SHP77 (cell line): ENCODE results near the gene ABCG8.

Experiments used
- DNase-seq, 2 experiments: peaks; one replicate each; lab custom pipeline; 2025; lab: John Stamatoyannopoulos, UW

ABCG8 gene

DNA sequence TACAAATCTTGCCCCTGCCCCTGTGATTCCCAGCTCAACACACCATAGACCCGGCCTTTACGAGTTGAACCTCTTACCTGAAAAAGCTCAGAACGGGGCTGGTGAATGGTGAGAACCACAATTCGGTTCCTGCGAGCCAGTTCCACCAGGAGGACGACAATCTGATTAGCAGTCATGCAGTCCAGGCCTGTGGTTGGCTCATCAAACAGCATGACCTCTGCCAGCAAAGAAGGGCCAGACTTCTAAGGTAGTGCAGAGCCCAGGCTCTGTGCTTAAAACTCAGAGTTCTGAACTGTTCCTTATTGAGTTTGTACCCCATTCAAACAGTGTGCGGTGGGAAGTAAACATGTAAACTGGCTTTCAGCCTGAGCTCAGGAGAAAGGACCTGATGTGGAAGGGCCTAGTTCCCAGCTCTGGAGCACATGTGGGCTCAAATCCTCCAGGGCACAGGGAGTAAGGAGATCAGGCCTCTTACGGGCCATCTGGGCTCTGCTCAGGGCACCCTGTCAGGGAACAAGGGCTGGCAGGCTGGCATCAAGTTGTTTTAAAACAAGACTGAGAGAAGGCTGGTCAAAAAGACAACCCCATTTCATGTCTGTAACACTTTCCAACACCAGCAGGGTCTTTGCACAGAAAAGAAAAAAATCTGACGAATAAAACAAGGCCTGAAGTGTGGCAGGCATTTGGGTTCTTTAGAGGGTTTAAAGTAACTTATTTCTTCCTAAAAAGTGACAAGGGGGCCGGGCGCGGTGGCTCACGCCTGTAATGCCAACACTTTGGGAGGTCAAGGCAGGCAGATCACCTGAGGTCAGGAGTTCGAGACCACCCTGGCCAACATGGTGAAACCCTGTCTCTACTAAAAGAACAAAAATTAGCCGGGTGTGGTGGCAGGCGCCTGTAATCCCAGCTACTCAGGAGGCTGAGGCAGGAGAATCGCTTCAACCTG is 12.2 kb upstream of the ABCG8 start:
- DNase-seq = no peak

DNA sequence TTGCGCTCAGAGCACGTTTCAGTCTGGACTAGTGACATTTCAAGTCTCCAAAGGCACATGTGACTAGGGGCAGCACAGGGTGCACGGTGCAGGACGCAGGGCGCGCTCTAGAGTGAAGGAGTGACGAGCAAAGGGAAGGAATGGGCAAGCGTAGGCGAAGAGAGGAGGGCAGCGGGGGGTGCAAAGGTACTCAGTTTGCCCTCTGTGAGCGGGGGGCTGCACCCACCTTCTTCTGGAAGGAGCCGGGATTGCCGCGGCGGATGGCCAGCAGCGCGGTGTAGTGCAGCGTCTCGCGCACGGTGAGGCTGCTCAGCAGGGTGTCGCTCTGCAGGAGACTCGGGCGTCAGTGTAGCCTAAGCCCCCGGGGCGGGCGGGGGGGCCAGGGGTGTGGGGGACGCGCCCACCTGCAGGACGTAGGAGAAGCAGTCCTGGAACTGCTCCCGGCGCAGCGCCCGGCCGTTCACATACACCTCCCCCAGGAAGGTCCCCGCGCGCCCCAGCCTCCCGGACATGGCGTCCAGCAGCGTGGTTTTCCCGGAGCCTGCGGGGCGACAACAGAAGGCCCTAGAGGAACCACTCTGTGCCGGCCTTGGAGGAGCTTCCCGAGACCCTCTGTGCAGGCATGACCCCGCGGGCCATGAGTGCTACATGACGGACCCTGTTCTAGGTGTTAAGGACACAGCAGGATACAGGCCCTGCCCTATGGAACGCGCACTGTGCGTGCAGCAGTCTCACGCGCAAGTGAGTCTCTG is 7.1 kb upstream of the ABCG8 start:
- no peak for DNase-seq

DNA sequence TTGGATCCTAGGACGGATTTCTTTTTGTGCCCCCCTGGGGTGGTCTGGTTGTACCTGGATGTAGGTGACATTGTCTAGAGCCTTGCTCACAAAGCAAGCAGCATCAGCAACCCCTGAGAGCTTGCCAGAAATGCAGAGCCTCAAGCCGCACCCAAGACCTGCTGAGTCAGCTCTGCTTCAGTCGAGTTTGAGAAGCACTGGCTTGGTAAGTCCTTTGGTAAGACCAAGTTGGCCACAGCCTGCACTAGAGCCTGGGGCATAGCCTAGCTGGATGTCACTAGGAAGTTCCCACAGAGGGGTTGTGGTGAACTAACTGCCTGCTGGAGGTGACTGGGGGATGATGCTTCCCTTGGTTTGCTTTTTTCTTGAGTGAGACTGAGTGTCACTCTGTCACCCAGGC is 6.3 kb upstream of the ABCG8 start:
- no peak for DNase-seq

DNA sequence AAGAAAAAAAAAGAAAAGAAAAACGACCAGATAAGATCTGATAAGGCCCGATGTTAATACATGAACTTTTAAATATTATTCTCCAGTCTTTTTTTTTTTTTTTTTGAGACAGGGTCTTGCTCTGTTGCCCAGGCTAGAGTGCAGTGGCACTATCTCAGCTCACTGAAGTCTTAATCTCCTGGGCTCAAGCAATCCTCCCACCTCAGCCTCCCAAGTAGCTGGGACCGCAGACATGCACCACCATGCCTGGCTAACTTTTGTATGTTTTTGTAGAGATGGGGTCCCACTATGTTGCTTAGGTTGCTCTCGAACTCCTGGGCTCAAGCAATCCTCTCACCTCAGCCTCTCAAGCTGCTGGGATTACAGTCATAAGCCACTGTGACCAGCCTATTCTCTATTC is 1.7 kb upstream of the ABCG8 start:
- no peak for DNase-seq

DNA sequence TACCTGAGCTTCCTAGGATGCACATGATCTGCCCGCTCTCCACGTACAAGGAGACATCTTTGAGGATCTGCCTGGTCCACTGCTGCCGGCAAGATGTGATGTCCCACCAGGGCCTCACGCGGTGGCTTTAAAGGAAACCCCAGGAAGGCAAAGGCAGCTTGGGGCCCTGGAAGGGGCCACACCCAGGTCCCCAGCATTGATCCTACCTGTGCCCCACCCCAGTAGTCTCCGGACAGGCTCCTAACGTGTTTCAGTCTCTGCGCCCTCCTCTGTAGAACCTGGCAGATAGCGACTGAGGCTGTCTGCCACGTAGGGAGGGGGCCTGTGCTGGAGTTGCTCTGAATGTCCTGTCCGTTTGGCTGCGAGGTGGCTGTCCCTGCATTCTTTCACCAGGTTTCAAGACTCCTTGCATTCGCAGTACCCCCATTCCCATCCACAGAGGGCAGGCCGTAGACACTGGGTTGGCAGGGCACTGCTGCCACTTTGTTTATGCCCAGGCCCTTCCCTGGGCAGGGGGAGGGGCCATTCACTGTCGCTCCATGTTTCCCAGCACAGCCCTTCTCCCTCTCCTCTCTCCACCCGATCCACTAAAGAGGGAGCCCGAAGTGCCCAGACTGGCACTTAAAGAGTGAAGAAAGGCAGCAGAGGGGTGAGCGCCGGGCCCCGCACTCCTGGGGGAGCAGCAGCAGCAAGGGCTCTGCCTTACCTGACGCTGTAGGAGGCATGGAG is 776 bp upstream of the ABCG8 start:
- no peak for DNase-seq

DNA sequence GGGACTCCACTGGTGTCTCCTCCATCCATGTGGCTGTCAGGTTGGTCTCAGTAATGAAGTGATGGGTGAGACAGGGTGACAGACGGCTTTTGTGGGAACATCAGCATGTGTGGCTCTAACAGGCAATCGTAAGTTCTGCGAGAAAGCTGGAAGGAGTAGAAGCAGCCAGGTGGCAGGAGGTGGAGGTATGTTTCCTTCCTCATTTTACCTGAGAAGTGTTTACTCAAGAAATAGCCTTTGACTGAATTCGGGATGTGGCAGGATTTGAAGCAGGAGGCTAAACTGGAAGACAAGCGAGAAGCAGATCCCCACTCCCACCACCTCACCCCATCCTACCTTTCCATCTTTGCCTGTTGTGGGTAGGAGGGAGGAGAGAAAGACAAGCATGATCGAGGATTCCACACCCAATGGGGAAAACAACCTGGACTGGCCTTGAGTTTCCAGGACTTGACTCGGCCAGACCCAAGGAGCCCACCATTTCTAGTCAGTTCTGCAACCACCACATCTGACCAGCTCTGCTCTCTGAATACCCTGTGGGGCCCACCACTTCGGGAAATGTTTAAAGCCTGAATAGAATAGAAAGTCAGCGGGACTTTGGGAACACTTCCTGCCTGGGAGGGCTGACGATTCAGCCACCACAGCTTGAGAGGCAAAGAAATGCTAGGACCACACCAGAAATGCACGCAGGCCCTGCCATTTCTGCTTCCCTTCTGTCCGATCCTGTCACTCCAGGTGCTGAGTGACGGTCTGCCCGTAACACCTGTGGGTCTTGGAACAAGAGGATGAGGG is 1.2 kb downstream of the ABCG8 start:
- no peak for DNase-seq

DNA sequence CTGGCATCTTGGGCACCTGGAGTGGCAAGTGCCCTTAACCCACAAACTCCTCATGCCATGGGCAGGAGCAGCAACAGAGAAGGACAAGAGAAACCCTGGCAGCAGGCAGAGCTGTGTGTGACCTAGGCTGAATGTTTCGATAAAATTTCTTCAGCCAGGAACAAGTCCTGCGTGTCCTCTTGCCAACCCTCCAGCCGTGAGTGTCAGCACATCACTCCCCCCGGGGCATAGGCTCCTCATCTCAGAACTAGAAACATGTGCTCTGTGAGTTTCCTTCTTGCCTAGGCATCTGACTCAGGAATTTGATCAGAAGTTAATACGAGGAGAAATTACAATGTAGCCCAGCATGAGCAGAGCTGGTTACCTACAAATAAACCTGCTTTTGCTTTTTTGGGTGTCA is 2.2 kb downstream of the ABCG8 start:
- DNase-seq = no peak

DNA sequence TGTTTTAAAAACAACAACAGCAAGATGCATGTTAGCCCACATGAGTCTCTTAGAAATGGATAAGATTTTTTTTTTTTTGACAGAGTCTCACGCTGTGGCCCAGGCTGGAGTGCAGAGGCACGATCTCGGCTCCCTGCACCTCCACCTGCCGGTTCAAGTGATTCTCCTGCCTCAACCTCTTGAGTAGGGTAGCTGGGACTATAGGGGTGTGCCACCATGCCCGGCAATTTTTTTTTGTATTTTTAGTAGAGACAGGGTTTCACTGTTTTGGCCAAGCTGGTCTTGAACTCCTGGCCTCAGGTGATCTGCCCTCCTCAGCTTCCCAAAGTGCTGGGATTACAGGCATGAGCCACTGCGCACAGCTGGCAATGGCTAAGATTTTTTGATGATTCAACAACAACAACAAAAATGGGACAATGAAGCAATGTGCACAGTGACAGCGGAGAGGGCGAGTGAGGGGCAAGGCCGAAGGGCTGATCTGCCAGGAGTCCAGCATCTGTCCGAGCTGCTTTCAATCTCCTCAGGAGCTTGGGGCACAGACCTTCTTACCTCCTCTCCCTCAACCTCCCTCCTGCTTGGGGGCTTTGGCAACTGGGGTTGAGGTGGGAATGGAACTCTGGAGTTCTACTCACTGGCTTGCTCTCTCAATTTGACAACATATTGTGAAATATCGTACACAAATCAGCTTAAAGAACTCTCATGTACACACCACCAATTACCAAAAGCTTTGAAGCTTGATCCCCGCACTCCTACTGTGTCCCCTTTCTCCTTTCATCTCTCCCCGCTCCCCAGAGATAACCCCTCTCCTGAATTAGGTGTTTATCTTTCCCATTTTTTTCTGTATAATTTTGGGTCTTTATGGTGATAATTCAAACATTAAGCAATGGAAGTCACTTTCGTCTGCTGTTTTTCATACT is 3.4 kb downstream of the ABCG8 start:
- no peak for DNase-seq

DNA sequence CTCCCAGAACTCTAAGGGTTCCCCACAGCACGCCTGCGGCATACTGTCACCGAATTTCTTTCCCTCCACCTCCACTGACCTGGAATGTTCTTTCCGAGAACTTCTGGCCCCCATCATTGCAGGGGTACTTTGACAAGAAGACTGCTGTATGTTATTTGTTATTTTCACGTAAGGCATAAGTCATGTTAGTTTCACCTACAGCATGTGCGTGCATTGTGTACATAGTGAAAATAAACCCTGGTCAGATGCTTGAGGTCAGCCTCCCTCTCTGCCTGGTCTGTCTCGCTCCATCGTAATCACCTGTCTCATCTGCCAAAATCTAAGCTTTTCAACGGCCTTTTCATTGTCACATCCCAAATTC is 4.1 kb downstream of the ABCG8 start:
- DNase-seq = no peak

DNA sequence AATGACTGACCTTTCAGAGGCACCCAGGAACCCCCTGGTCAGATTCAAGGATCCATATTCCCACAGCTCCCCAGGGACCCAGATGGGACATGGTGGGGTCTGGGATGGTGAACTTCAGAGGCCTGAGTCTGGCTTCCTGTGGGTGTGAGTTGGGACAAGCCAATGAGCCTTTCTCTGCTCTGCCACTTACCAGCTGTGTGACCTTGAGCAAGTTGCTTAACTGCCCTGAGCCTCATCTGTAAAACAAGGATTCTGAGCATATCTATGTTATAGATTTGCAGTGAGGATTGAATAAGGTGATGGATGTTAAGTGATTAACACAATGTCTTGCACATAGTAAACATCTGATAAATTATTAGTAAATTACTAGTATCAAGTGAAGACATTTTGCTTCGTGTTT is 6.4 kb downstream of the ABCG8 start:
- DNase-seq = no peak

DNA sequence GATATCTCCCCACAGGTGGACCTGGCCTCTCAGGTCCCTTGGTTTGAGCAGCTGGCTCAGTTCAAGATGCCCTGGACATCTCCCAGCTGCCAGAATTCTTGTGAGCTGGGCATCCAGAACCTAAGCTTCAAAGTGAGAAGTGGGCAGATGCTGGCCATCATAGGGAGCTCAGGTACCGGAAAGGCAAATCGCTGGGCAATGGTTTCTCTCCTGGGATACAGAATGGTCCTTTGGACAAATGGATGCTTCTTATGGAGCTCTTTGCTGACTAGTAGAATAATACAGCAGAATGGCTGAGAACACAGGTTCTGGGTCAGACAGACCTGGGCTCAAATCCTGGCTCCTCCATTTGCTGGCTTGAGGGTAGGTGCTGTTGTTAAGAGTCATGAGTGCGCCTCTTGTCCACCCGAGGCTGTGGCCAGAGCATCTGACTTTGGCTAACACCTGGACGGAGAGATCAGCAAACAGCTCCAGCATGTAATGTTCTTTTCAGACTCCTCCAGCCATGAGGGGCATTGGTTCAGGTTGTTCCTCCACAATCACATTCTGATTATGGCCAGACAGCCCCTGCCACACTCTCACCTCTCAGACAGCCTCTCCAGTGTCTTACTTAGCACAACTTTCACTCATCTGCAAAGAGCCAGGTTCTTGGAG is 7.5 kb downstream of the ABCG8 start:
- no peak for DNase-seq

DNA sequence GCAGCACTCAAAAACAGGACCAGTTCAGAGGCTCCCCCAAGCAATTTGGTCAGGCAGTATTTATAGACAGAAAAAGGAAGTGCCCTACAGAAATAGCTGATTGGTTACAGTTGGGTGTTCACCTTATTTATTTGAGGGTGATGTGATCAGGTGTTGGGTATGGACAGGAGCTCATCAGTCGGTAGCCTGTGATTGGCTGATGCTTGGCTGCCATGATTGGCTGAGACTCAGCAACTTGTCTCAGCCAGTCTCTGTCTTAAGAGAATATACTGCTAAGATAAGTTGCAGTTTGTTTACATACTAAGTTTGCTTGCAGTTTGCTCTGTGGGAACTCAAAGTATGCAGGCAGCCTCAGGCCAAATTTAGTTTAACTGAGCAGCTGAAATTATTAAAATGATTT is 9.4 kb downstream of the ABCG8 start:
- DNase-seq = no peak

DNA sequence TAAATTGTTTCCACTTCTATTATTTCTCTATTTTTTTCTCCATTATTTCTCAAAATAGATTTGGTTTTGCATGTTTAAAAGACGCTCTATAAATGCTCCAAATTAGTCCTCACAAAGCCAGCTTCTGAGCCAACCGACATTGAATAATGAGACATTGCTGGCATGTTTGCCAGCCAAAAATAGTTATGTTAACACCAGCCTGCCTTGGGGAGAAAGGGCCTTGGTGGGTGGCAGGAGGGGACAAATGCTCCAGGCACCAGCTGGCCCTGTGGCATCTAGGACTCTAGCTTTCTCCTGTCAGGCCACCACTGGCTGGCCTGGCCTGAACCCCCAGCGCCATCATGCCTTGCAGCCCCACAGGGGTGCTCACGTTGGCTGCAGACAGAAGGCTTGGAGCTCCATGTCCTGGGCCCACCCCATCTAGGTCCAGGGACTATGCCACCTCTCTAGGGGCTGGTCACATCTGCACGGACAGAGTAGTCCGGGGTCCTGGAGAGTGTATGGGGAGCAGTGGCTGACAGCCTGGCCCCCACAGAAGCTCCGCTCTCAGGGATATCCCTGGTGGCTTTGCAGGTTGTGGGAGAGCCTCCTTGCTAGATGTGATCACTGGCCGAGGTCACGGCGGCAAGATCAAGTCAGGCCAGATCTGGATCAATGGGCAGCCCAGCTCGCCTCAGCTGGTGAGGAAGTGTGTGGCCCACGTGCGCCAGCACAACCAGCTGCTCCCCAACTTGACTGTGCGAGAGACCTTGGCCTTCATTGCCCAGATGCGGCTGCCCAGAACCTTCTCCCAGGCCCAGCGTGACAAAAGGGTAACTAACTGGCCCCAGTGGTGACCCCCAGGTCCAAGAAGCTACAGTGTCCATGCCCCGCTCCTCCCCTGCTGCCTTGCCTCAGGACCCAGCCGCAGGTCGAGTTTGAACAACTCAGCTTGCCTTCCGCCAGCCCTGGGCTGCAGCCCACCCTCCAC is 12.5 kb downstream of the ABCG8 start:
- DNase-seq = no peak

DNA sequence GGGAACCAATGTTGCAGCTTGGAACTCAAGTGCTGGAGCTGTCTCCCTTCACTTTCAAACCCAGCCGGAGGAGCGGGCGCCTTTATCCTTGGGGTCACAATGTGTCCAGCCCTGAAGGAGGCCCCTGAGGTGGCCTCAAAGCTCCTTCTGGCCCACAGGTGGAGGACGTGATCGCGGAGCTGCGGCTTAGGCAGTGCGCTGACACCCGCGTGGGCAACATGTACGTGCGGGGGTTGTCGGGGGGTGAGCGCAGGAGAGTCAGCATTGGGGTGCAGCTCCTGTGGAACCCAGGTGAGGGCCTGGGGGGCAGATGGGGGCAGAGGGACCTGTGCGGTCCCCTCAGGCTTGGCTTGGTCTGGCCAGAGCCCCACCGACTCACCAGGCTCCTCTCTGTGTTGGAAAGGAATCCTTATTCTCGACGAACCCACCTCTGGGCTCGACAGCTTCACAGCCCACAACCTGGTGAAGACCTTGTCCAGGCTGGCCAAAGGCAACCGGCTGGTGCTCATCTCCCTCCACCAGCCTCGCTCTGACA is 13.5 kb downstream of the ABCG8 start:
- no peak for DNase-seq

DNA sequence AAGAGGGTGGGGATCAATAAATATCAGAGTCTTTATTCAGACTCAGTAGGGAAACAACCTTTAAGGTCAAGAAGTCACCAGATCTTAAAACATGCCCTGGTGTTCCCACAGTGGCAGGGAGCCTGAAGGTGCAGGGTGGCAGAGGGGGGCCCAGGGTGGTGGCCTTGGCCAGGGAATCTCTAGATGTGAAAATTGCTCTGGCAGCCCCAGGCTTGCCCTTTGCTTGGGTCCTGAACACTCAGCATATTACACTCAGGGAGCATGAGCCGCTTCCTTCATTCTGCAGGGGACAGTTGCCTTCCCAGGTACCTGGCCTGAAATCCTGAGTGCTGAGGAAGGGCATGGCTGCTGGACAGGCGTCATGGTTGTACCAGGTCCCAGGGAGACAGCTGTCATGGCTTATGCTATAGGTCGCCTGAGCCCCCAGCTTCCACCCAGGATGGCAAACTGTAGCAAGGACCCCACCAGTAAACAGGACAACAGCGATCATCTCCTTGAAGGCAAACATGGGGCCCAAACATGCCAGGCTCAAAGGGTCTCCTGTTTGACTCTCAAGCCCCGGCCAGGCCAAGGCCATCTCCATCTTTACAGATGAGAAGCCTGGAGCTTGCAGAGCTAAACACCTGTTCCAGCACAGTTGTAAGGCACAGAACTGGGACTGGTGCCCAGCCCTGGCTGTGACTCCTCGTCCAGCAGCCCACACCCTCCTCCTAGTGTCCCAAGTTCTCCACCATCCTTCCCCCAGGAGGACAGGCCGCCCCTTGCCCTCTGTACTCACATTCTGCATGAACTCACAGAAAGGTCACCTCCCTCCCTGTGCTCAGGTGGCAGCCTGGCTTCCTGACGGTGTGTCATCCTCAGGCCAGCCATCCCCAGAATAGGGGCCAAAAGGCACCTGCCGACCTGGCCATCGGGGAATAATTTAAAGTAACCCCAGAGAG is 14.6 kb downstream of the ABCG8 start:
- no peak for DNase-seq

DNA sequence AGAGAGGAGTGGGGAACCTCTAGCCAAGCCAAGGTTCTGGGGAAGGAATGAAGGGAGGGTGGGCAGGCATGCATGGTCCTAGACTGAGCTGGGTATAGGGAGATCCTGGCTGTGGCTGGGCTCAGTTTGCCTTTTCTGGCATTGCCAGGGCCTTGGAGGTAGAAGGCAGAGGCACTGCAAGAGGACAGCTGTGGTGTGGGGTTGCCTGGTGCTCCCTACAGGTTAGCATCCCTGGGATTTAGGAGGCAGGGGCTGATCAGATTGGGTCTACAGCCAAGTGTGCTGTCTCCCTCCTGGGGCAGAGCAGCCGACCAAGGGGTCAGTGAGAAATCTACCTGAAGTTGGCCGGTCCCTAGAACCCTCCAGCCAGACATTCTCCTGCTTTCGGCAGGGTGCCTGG is 15.9 kb downstream of the ABCG8 start:
- DNase-seq = no peak

DNA sequence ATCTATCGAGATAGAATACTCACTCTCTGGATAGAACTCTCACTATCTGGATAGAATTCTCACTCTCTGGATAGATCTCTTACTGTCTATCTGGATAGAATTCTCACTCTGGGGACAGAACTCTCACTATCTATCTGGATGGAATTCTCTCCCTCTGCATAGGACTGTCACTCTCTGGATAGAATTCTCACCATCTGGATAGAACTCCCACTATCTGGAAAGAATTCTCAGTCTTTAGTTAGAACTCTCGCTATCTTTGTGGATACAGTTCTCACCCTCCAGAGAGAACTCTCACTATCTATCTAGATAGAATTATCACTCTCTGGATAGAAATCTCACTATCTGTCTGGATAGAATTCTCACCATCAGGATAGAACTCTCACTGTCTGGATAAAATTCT is 16.5 kb downstream of the ABCG8 start:
- DNase-seq = no peak

DNA sequence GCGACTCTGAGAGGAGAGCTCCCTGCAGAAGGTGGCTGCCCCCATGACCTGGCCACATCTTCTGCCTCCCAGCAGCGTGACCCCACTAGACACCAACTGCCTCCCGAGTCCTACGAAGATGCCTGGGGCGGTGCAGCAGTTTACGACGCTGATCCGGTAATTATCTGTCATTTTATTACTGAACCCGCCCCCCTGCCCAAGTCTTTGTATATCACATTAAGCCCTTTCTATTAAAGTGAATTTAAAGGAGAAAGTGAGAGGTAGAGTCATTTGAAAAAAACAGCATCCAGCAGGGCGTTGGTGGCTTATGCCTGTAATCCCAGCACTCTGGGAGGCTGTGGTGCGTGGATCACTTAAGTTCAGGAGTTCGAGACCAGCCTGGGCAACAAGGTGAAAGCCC is 33.4 kb downstream of the ABCG8 start:
- no peak for DNase-seq
